Activated effector memory CD4-positive, alpha-beta T cell treated with Interleukin-2 at 50 U/mL for 16 hours (primary cell): ENCODE measurements around the gene COMMD10.
"Not testable (repeated sequence)": the region's sequence is repeated elsewhere in the genome, so short reads cannot be mapped to it uniquely, and the experiment has no call there.

Source experiments
- DNase-seq: peaks from one replicate; pipeline ENCODE4 v3.0.0-alpha.2; 2020

The COMMD10 gene

DNA sequence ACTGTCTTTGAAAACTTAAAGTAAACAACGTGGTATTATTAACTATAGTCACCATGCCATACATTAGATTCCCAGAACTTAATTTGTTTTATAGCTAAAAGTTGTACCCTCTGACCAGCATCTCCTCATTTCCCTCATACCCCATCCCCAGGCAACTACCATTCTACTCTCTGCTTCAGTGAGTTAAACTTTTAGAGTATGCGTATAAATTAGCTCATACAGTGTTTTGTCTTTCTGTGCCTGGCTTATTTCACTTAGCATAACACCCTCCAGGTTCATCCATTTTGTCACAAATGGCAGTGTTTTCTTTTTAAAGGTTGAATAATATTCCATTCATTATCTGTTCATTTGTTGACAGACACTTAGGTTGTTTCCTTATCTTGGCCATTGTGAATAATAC lies 14.2 kb downstream of the COMMD10 start:
- DNase-seq: no peak

DNA sequence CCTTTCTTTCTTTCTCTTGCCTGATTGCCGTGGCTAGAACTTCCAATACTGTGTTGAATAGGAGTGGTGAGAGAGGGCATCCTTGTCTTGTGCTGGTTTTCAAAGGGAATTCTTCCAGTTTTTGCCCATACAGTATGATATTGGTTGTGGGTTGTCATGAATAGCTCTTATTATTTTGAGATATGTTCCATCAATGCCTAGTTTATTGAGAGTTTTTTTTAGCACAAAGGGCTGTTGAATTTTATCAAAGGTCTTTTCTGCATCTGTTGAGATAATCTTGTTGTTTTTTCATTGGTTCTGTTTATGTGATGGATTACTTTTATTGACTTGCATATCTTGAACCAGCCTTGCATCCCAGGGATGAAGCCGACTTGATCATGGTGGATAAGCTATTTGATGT lies 20.1 kb downstream of the COMMD10 start:
- DNase-seq: not testable (repeated sequence)

DNA sequence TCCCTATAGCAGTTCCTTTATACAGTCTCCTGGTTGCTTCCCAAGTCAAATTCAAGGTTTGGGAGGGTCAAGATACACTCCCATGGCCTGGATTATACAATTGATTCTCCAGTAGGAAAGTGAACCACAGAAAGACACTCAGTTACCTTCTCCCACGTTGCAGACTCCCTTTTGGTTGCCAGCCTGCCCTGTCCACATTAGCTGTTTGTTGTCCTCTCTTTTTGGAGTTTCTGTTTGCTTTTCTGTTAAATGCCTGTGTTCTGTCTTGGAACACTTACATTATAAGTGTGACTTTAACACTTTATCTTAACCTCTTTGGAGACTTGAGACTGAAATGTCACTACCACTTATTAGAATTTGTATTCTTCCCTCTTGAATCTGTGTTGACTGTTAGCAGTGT lies 30.3 kb downstream of the COMMD10 start:
- no peak for DNase-seq

DNA sequence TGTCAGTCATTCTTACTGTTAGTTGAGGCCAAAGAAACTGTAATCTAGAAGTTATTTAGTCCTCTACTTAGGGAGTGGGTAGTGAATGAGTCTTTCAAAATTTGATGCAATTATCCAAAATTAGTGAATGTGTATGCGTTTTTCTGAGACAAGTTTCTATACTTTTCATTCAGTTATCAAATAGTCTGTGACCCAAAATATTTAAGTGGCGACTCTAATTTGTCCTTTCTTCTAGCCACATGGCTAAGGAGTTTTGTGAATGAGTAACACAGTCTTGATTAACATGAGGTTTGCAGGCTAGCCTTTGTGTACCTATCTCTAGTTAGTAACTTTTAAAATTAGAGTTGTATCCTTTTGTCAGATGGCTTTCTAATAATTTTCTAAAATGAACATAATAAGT lies 45.6 kb downstream of the COMMD10 start:
- no peak for DNase-seq

DNA sequence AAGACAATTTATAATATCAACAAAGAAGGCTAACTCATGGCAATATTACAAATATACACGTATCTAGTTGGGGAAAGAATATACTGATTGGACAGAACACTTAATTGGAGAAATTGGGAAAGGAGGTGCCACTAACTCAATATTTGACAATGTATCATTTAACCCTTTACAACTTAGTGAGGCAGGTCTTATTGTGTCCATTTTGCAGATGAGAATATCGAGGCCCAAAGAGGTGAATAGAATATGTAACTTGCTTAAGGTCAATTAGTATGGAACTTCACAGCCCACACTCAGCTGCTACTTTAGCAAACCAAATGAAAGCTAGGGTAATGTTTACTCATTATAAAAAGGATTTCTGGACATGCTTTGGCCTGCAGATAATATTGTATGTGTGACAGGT lies 46.2 kb downstream of the COMMD10 start:
- DNase-seq: no peak

DNA sequence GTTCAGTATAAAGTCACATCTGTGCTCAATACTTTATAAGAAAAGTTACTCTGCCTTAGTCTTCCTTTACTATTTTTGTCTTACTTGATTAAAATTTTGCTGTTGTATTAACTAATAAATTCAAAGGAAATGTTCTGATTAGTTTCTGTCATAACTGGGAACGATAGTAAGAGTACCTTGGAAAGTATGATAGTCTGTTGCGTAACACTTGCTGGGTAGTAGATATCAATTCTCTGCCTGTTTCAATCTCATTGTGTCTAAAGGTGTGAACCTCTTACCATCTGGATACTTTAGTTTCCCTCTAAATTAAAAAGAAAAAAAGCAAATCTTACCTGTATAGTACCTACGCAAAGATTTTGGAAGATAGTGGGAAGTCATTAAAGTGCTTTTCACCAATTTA lies 48.5 kb downstream of the COMMD10 start:
- DNase-seq: no peak

DNA sequence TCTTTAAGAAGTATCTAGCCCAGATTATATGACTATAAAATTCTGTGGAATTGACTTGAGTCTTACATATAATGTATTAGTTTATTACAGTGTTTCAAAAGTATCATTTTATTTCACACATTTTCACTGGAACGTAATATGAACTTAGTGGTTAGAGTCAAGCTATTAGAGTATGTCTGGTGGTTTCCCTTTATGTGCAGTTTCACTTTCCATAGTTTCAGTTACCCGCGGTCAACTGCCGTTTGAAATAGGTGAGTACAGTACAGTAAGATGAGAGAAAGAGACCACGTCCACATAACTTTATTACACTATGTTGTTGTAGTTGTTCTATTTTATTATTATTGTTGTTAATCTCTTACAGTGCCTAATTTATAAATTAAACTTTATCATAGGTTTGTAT lies 50.5 kb downstream of the COMMD10 start:
- no peak for DNase-seq

DNA sequence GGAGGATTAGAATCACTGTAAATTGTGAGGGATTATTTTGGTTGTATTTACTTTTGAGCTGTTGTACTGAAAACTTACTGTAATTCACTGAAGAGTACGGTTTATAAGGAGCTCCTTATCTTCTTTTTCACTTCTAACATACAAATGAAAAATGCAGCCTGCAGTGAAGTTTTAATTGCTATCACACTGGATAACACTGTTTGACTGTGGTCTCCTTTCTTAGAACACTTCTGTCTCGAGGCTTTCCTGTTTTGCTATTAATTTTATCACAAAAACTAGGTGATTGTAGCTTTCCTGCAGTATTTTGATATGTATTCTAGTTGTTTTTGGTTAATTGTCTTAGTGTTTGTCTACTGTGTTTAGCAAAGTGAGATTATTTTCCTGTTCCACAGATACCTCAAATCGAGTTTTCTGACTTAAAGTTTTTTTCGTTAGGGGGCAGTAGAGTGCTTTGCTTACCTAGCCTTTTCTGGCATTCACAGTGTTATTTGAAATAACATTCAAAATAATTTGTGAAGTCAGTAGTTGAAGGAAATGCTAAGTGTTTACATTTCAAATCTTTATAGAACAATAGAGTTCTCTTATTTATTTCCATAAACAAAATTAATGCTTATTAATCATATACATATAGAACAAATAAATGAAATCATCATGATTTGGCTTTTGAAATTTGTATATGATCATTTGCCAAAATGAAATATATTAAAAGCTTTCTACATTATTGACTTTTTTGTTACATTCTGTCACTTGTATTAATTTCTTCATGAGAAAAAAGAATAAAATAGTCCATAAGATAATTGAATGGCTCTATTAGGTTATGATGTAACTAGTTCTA lies 52.9 kb downstream of the COMMD10 start:
- DNase-seq: no peak

DNA sequence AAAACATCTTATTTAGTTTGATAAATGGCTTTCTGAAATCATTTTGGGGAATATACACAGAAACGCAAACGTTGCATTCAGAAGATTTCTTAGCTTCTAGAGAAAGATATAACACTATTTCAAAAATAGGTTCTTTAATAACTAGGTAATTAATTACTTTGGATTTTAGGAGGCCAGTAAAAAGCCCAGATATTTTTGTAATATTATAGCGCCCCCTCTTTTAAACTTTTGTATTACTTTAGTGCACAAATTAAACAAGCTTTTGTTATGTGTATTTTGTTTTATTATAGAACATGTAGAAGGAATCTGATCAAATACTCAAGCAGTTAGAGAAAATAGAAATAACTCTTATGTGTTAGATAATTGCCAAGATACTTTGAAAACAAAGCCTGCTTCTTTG lies 57.7 kb downstream of the COMMD10 start:
- DNase-seq: no peak

DNA sequence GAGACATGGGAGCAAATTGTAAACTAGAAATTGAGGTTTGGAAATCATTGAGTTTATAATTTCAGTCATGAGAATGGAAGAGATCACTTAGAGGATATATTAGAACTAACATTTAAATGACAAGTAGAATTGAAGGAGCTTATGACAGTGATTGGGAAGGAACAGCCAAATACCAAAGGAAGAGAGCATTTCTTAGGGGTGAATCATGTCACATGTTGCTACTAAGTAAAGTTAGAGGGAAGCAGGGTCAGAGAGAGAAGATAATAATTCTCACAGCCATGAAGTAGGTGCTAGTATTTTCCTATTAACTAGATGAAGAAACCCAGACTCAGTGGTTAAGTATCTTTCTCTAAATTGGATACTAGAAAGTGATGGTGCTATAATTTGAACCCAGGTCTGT lies 59.3 kb downstream of the COMMD10 start:
- DNase-seq: no peak

DNA sequence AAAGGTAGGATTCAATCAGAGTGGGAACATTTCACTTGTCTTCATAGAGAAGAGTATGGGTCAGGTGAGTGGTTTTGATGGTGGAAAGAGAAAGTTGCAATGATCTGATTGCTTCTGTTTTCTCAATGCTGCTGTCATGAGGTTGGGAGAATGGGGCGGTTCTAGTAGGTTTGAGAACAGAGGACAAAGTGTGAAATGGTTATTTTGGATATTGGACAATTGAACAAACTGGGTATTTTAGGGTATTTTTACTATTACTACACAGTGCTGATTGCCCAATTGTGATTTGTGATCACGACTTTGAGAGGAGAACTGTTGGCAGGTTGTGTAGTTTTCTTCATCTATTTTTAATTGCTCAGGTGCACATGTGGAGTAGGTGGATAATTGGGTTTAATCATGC lies 60.2 kb downstream of the COMMD10 start:
- no peak for DNase-seq

DNA sequence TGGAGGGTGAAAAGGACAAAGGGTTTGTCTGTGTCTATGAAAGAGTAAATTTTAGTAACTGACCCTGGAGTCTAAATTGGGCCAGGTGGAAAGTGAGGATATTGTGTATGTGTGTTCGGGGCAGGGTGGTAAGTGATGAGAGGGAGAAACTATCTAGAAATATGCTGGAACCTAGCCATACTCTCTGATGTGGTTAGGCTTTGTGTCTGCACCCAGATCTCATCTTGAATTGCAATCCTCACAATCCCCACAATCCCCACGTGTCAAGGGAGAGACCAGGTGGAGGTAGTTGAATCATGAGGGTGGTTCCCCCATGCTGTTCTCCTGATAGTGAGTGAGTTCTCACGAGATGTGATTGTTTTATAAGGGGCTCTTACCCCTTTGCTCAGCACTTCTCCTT lies 60.6 kb downstream of the COMMD10 start:
- DNase-seq: no peak

DNA sequence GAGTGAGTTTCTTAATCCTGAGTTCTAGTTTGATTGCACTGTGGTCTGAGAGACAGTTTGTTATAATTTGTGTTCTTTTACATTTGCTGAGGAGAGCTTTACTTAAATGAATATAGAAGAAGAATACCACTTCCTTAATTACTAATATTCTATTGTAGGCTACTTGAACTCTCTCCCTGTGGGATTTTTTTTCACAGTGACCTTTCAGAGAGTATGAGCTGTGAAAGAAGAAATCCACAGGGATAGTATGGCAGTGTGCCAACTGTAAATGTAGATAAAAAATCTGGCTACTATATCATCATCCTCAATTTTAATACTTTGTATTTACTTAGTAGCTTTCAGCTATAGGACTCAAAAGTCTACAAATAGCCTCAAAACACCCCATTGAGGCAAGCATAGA lies 67.3 kb downstream of the COMMD10 start:
- DNase-seq: no peak

DNA sequence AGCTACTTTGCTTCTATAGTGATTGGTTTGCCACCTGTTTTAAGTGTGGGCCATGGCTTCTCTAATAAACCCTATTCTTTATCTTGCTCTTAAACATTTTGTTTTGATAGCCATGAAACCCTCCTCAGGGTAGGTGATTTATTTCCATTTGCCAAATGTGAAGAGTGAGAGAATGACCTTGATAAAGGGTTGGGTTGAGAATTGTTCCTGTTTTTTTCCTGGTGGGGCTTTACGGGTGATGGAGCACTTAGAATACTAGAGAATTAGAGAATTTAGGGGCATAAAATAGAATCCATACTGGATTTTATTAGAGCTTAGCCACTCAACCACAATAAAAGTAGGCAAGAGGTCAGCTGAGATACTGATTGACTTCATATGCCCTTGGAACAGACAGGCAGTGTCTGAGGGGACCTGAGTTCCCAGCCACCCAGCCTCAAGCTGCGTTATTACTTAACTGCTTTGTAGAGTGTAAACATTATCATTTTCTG lies 68.9 kb downstream of the COMMD10 start:
- DNase-seq: no peak

DNA sequence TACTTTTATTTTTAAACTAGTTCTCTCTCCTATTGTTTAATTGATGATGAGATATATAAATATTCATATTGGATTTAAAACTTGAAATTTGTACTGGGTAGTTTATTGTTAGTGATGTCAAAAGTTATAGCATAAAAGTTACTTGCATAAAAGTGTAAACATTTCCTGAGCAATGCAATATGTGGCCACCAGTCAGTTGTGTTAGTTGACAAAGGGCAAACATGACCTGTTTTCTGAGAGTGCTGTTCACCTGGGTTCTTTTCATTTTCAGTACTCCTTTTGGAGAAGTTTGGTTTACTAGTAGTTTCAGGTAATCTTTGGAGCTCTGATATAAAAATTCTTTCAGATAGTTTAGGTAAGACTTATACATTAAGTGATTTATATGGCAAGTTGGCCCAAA lies 69.4 kb downstream of the COMMD10 start:
- no peak for DNase-seq

DNA sequence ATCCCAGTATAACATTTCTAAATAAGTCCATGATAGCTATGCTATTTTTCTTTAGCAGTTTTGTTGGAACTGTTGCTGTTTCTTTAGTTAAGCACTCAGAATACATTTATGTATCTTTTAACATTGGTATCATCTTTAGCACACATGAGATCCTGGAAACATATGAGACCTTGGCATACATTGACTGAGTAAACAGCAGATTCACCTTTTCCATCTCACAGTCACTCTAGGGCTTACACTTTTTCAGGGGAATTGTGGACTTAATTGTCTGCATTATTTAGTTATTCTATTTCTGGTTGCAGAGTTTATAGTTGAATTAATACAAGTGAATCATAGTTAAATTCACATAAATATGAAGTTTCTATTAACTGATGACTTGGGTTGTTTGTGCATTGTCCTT lies 70.1 kb downstream of the COMMD10 start:
- no peak for DNase-seq

DNA sequence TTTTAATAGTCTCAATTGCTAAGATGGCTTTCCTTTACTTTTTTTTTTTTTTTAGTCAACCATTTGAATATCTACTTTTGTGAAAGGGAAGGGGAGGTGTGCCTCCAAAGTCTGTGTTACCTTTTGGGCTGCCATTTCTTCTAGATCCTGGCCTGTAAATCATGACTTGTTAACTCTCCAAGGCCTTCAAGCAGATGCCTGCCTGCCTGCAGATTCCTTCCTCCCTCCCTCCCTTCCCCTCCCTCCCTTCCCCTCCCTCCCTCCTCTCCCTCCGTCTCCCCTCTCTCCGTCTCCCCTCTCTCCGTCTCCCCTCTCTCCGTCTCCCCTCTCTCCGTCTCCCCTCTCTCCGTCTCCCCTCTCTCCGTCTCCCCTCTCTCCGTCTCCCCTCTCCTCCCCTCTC lies 73.1 kb downstream of the COMMD10 start:
- no peak for DNase-seq

DNA sequence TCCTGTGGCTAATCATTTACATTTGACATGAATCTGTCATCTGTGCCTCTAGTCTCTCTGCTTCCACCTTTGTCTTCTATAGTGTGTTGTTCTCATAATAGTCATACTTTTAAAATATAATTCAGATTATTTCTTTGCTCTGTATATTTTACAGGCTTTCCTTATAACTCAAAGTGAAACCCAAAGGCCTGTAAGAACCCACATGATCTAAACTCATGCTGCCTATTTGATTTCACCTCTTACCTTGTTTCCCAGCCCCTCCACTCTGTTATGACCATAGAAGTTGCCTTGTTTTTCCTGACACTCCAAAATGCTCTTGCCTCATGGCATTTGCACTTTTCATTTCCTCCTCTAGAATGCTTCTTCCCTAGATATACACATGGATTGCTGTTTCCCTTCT lies 74.2 kb downstream of the COMMD10 start:
- DNase-seq: no peak

DNA sequence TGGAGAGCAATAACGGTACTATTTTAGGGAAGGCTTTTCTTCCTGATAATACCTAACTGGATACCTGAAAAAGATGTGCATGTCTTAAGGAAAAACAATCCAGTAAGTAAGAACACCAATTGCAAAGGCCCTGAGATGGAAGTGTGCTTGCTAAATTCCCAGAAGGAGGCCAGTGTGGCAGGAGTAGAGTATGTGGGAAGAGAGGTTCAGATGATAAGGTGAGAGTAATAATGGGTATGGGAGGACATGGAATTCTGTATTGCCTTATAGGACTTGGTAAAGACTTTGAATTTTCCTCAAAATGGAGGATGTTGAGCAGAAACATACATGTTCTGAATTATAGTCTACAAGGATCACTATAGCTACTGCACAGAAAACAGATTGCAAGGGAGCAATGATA lies 89.3 kb downstream of the COMMD10 start:
- no peak for DNase-seq

DNA sequence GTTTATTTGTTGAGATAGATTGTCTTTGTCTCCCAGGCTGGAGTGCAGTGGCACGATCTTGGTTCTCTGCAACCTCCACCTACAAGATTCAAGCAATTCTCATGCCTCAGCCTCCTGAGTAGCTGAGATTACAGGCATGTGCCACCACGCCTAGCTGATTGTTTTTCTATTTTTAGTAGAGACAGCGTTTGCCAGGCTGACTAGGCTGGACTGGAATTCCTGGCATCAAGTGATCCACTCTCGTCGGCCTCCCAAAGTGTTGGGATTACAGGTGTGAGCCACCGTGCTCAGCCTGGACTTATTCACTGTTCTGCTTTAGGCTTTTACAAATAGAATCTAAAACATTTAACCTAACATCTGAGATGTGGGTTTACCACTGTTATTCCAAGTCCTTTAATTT lies 91.3 kb downstream of the COMMD10 start:
- no peak for DNase-seq

DNA sequence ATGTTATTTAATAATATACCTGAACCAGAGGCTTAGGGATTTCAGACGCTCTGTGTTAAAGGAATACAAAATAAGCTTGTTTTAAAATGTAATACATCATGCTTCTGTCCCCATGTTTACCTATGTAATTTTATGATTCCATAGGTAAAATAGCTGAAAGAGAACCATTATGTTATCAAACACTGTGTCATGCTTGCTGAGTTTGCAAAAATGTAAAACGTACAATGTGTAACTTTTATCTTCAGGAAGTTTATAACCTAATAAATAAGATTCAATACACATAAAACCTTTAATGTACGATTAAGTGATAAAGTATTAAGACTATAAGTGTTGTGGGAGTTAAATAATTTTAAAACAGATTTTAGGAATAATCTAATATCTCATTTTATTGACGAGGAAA lies 94.1 kb downstream of the COMMD10 start:
- no peak for DNase-seq

DNA sequence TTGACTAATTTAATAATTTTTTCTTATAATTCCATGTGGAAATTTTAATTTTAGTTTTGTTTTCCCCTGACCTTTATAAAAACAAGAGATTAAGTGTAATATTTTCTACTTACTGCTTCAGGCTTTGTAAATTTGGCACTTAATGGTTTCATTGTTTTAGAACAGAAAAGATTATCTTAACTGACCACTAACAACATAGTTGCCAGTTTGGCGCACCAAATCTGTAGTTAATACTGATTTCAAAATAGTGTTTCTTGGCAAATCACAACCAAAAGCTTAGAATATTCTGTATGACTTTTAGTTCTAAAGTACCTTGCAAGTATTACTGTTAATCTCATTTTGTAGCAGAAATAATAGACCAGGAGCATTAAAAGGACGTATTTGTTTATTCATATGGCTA lies 124.3 kb downstream of the COMMD10 start:
- no peak for DNase-seq

DNA sequence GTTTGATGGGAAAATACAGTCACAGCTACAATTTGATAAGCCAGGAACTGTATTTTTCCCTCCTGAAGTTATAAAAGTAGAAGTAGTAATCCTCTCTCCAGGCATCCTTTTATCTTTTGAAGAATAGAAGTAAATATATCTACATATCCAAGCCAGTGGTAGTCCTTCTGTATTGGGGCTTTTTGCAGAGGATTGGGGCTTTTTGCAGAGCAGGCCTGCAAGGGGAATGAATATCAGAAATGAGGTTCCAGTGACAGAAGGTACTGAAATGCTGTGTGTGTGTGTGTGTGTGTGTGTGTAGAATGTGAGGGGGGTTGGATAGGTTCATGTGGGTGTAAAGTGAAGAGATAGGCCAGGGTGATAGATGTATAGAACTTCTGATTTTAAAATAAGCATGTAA lies 127.4 kb downstream of the COMMD10 start:
- no peak for DNase-seq

DNA sequence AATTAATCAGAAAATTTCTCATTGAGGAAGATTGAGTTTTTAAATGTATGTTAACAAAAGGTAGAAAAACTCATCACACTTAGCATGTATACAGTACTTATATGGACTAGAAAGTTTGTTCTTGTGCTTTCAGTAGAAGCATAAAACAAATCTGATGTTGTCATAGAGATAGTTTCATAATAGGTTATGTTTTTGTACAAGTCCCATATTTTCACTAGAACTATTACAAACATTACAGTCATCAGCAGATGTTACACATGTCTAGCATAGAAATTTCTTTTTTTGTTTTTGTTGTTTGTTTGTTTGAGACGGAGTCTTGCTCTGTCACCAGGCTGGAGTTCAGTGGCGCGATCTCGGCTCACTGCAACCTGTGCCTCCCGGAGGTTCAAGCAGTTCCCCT lies 131.4 kb downstream of the COMMD10 start:
- no peak for DNase-seq

DNA sequence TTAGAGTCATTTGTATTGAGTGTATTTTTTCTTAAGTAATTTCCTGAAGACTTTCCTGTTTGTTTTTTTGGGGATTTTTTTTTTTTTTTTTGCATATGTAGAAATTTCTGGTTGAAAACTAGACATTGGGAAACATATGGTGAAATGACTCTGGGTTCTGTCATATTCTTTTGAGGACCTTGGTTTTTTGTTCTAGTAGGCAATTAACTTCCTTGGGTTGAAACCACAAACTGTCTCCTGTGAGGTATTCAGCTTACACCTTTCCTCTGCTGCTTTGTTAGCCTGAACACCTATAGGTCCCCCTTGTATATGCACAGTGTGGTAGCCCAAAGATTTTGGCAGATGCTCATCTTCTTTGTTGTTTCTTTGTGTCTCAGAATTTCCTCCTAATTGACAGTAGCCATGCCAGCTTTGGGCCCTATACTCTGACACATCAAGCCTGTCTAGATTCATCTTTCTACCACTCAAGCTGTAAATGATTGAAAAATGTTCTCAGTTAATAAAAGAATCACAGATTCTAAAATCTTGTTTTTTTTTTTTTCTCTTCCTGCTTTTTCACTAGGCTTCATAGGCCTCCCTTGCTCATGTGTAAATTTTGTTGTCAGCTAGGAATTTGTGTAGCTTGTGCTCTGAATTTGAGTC lies 140.6 kb downstream of the COMMD10 start:
- DNase-seq: no peak
